GM18507 (cell line): ENCODE results near the gene PLAC8L1.
A peak's percentile ranks its signal among the peaks of the same experiment; 100 is the strongest.
"Not testable (repeated sequence)": the region's sequence is repeated elsewhere in the genome, so short reads cannot be mapped to it uniquely, and the experiment has no call there.

Source experiments
- DNase-seq: peaks from one replicate; pipeline ENCODE4 v3.0.0; 2011; ENCODE audit warnings: low read depth; ENCODE audit not compliant: insufficient read length; ENCODE audit errors: extremely low spot score
- FAIRE-seq: peaks from 2 replicates; lab custom pipeline; 2011; peaks lifted over from hg19 to GRCh38; lab: Jason Lieb, UNC

The PLAC8L1 gene

GRCh38 chr5:146105477-146105876 is at the start of gene PLAC8L1:
Gene PLAC8L1, minus strand, starts transcription at chr5:146105577. Its CDS starts 1,266 bp downstream, at chr5:146104311.
- FAIRE-seq (no peak), DNase-seq (no peak)

- DNase-seq, result no peak
- no peak for FAIRE-seq
These were observed 46.6 kb upstream of the PLAC8L1 start for GRCh38 chr5:146151970-146152369.

- no peak for FAIRE-seq
- no peak for DNase-seq
These were observed 32.6 kb upstream of the PLAC8L1 start for GRCh38 chr5:146137967-146138403.

GRCh38 chr5:146130440-146131045 is 25.2 kb upstream of the PLAC8L1 start:
- FAIRE-seq, result no peak
- no peak for DNase-seq

- DNase-seq, result no peak
- FAIRE-seq, result no peak
These were observed 20.7 kb upstream of the PLAC8L1 start for GRCh38 chr5:146126068-146126467.

- no peak for DNase-seq
- FAIRE-seq, result no peak
These were observed 19.2 kb upstream of the PLAC8L1 start for GRCh38 chr5:146124580-146124979.

GRCh38 chr5:146121451-146121850 is 16.1 kb upstream of the PLAC8L1 start:
- not testable (repeated sequence) for FAIRE-seq, DNase-seq

GRCh38 chr5:146118322-146118721 is 12.9 kb upstream of the PLAC8L1 start:
- DNase-seq, result no peak
- no peak for FAIRE-seq

GRCh38 chr5:146117216-146117615 is 11.8 kb upstream of the PLAC8L1 start:
- not testable (repeated sequence) for DNase-seq, FAIRE-seq

GRCh38 chr5:146116361-146116760 is 11.0 kb upstream of the PLAC8L1 start:
- DNase-seq (no peak), FAIRE-seq (peak; percentile 31)

- FAIRE-seq, result peak; percentile 18
- DNase-seq, result no peak
These were observed 7.1 kb upstream of the PLAC8L1 start for GRCh38 chr5:146112476-146112875.

GRCh38 chr5:146111409-146111808 is 6.0 kb upstream of the PLAC8L1 start:
- FAIRE-seq (no peak), DNase-seq (no peak)

- DNase-seq (no peak), FAIRE-seq (no peak)
These were observed 4.0 kb upstream of the PLAC8L1 start for GRCh38 chr5:146109379-146109778.

- not testable (repeated sequence) for FAIRE-seq, DNase-seq
These were observed 3.5 kb upstream of the PLAC8L1 start for GRCh38 chr5:146108870-146109269.

- DNase-seq (no peak), FAIRE-seq (no peak)
These were observed 2.5 kb upstream of the PLAC8L1 start for GRCh38 chr5:146107901-146108300.

- DNase-seq, result no peak
- no peak for FAIRE-seq
These were observed 1.8 kb downstream of the PLAC8L1 start for GRCh38 chr5:146103594-146103993.

GRCh38 chr5:146101646-146102045 is 3.7 kb downstream of the PLAC8L1 start:
- FAIRE-seq (no peak), DNase-seq (no peak)

GRCh38 chr5:146098047-146098446 is 7.3 kb downstream of the PLAC8L1 start:
- no peak for DNase-seq
- no peak for FAIRE-seq

GRCh38 chr5:146091881-146092280 is 13.5 kb downstream of the PLAC8L1 start:
- DNase-seq, result no peak
- no peak for FAIRE-seq

- FAIRE-seq, result no peak
These were observed 16.1 kb downstream of the PLAC8L1 start for GRCh38 chr5:146089287-146089686.

GRCh38 chr5:146088098-146088497 is 17.3 kb downstream of the PLAC8L1 start:
- FAIRE-seq (no peak), DNase-seq (no peak)

More at GRCh38 chr5:146089287-146089686, 16.1 kb downstream of the PLAC8L1 start:
- no peak for DNase-seq

- no peak for DNase-seq
- FAIRE-seq, result no peak
These were observed 21.0 kb downstream of the PLAC8L1 start for GRCh38 chr5:146084376-146084775.
